ENCODE measurements around the gene WDR55. TPM values are rescaled to one million over a fixed set of nuclear protein-coding genes. Genes with fewer than 3 reads are reported as not detected.

The WDR55 gene
- total and polyA plus RNA-seq, 10 of the 15 experiments (the other 5 are each of a cell fraction or from before 2014, with no cell fraction given): 3.4 to 27.8 (median 20.3) TPM

- TF ChIP-seq HDAC6 (IDR thresholded peaks at IDR 0.05; ENCODE audit: unreplicated experiment) (no peak), RAD21 (IDR thresholded peaks at IDR 0.05; ENCODE audit: insufficient read depth, low read depth, low read length) (no peak), SMAD1 (IDR thresholded peaks at IDR 0.05; ENCODE audit: low read depth, partially characterized antibody) (no peak), E4F1 (IDR thresholded peaks at IDR 0.05; ENCODE audit: borderline replicate concordance, partially characterized antibody) (no peak), IKZF2 (IDR thresholded peaks at IDR 0.05) (no peak), CBX5 (IDR thresholded peaks at IDR 0.05; ENCODE audit: low read depth) (no peak), BCL11A (IDR thresholded peaks at IDR 0.05; ENCODE audit: low read depth, low read length) (no peak)
Measured at GRCh38 chr5:140628711-140629110, 36.0 kb upstream of the WDR55 start (continued).

- ChIA-PET RAD21 (ENCODE audit: unreplicated experiment) (no interaction called here), CTCF (interaction anchor here (0.6 to 2.1 kb wide), 2 partner anchors 258 to 323 kb away, joined by 3 to 7 read pairs; no protein-coding TSS in a partner anchor), SMC1A (ENCODE audit: uncharacterized antibody, unreplicated experiment) (interaction anchor here (1.2 kb wide), 1 partner anchor 257 kb away, joined by 3 read pairs; no protein-coding TSS in a partner anchor), POLR2A (no interaction called here)
- H3K27me3 ChIP-seq (replicated peaks in 1 of 2; ENCODE audit: control insufficient read depth in 2 of 2, insufficient read depth in 2 of 2, low read length in 1 of 2): peaks cover 3 to 4% of the 10 kb centered on the region in 2 experiments; a peak in 2 of 4 replicates
- FAIRE-seq: no peak
- in situ Hi-C loops (cut with MboI): no loop called here
- H3K4me3 ChIP-seq: no peak overlapping the region
- intact Hi-C loops (cut with micrococcal nuclease; ENCODE audit: unreplicated experiment): no loop called here
- H3K79me2 ChIP-seq (ENCODE audit: control insufficient read depth, insufficient read depth, low read length): no peaks in the 10 kb centered on the region
- no peak for TF ChIP-seq BCLAF1 (IDR thresholded peaks at IDR 0.05)
- TF ChIP-seq MYC (IDR thresholded peaks at IDR 0.05; ENCODE audit: insufficient read depth, insufficient read length, insufficient replicate concordance, low read length, severe bottlenecking): no peak
- no peak for TF ChIP-seq ESRRA (IDR thresholded peaks at IDR 0.05; ENCODE audit: low read length)
- no peak for TF ChIP-seq BCL11A (IDR thresholded peaks at IDR 0.05; ENCODE audit: low read depth, low read length)
- no peak for TF ChIP-seq TCF3 (IDR thresholded peaks at IDR 0.05; ENCODE audit: borderline replicate concordance, insufficient read depth, low read depth, low read length)
- TF ChIP-seq FOS (IDR thresholded peaks at IDR 0.05; ENCODE audit: borderline replicate concordance, extremely low read depth, insufficient read length): no peak
- TF ChIP-seq POU2F2 (IDR thresholded peaks at IDR 0.05; ENCODE audit: borderline replicate concordance, low read depth, low read length): no peak
- TF ChIP-seq KAT2A (conservative IDR thresholded peaks at IDR 0.05; ENCODE audit: control insufficient read depth, low read depth, low read length): no peak
- no peak for TF ChIP-seq SMC3 (IDR thresholded peaks at IDR 0.05; ENCODE audit: borderline replicate concordance, low read length)
- TF ChIP-seq KDM1A (IDR thresholded peaks at IDR 0.05; ENCODE audit: borderline replicate concordance): no peak
- no peak for TF ChIP-seq CBX5 (IDR thresholded peaks at IDR 0.05; ENCODE audit: low read depth)
- no peak overlapping the region for H3K4me2 ChIP-seq (ENCODE audit: control insufficient read depth, insufficient read depth)
- H3K27ac ChIP-seq (ENCODE audit: control insufficient read depth, insufficient read depth): no peak overlapping the region
- H3K9ac ChIP-seq (ENCODE audit: control insufficient read depth, insufficient read depth, low read length): no peak overlapping the region
- no peaks in the 10 kb centered on the region for H4K20me1 ChIP-seq (ENCODE audit: control insufficient read depth, insufficient read depth)
- H3K36me3 ChIP-seq (ENCODE audit: control insufficient read depth in 2 of 2, insufficient read depth in 2 of 2, low read length in 1 of 2): no peaks in the 10 kb centered on the region
- DNase-seq (ENCODE audit: low read depth, low spot score): no peak
- no peak overlapping the region for H2AFZ ChIP-seq (ENCODE audit: control insufficient read depth, low read depth, low read length)
- peaks cover 1% of the 10 kb centered on the region; the same call in 1 of the 3 replicates for H3K9me3 ChIP-seq (replicated peaks; ENCODE audit: control insufficient read depth, insufficient read depth, low read length)
- WGBS (ENCODE audit: insufficient coverage, insufficient replicate concordance, low lambda C conversion rate, missing lambda C conversion rate): 50% methylated on average over 2 of the region's 2 CpGs
- ATAC-seq: no peak
- BruUV-seq (replicated peaks): no TSS peak
- peaks cover 13% of the 10 kb centered on the region for H3K4me1 ChIP-seq (ENCODE audit: control insufficient read depth, insufficient read depth, low read length)
Measured at GRCh38 chr5:140630292-140631035, 34.2 kb upstream of the WDR55 start.

All from GM12878 (cell line).